GM18526 (cell line): ENCODE results near the gene CEP135.

Experiments
- POLR2A ChIP-seq: IDR thresholded peaks from 3 replicates; pipeline ENCODE4 v1.6.1; 2011; ENCODE audit not compliant: insufficient read length; ENCODE audit errors: extremely low read depth

The CEP135 gene

DNA sequence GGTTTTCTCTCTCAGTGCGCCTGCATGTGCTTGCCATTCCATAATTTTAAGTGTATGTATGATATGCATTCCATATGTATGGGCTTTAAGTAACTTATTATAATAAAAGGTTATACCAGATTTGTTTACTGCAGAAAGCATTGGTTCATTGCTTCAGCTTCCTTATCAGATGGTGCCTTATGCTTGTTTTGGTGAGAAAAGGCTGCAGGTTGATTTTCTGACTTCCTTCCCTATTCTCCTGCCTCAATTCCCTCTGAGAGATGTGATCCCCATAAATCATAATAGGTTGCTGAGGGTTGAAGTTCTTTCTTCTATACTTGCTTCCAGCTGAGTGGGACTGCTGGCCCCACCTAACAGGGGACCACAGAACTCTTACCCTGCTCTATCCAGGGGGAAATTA lies 10.3 kb upstream of the CEP135 start:
- TF ChIP-seq POLR2A: no peak

DNA sequence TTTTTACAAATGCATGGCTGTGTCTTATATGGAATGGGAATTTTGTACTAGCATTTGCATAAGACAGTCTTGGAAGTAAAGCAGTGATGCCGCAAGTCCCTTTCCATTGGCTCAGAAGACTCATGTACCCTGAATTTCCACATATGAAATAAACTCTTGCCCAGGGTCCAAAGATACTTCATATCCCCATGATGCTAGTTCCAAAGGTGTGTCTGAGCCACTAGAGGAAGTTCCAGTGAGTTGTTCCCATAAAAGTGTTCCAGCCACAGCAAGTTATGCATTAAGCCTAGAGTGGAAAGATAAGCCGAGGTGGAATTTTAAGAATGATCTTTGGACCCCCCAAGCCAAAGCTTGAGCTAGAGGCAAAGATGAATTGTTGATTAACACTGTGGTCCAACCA lies 9.3 kb upstream of the CEP135 start:
- no peak for TF ChIP-seq POLR2A

DNA sequence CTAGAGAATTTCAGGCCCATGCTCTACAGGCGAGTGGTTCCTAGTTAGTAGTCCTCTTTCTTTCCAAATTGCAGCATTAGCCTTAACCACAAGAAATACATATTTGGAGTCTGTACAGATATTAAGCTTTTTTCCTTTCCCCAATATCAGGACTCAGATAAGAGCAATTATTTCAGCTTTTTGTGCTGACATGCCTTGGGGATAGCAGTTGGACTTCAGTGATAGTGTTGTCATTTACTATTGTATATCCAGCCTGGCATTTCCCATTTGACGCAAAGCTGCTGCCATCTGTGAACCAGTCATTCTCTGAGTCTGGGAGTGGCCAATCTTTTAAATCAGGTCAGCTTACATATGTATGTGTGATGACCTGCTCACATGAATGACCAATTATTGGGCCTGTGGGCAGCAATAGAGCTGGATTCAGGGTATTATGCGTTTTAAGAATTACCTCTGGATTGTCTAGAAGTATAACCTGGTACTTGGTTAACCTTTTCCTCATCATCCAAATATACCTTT lies 6.8 kb upstream of the CEP135 start:
- TF ChIP-seq POLR2A: no peak

DNA sequence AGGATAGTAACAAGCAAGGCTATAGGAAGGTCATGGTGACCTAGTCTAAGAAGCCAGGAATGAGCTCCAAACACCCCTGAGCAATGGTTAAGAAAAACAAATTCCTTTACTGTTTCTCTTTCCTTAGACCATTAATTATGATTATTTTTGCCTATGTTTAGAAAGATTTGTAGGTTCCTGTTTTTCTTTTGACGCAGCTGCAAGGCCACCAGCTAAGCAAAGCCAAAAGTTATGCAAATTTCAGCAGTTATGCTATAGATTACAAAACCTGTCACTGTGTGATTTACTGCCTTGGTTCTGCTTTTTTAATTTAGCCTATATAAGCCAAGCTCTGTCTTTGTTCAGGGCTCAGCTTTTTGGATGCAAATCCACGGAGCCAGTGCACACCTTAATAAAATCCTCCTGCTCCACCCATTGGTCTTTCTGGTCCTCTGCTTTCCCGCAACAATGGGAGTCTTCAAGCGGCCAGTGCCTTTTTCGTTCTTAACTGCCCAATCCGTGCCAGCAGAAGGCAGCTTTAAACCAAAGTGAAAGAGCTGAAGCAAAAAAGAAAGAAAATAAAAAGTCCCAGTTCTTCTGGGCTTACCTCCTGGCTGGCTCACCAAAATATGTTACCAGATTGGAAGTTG lies 1.4 kb upstream of the CEP135 start:
- no peak for TF ChIP-seq POLR2A

DNA sequence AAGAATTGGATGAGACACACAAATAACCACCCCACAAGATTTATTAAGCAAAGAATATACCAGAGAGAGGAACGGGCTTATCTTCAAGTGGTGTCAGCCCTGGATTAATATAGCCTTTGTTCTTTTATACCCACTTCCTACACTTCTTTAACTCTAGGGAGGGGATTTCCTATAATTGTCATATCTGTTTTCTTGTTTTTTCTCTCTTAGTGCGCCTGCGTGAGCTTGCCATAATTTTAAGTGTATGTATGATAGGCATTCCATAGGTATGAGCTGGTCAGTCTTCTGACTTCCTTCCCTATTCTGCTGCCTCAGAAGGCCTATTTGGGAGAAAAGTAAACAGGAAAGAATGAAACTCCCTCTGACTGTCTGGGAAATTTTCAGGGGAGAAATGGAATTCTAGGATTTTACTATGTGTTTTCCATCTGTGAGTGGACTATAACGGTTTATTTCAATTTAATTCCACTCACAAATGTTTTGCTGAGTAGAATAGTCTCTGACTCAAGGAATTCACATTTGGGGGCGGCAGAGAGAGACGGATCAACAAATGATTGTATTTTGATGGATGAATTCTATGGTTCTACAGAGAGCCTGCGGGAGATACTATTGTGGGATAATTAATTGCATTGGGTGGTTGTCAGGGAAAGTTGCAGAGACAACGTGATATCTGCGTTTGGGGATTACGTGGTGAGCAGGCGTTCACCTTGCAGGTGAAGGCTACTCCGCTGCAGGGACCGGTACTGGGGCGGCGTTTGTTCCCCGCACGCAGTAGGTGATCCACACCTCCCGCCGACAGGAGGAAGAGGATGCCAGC lies 626 bp upstream of the CEP135 start:
- TF ChIP-seq POLR2A: no peak

DNA sequence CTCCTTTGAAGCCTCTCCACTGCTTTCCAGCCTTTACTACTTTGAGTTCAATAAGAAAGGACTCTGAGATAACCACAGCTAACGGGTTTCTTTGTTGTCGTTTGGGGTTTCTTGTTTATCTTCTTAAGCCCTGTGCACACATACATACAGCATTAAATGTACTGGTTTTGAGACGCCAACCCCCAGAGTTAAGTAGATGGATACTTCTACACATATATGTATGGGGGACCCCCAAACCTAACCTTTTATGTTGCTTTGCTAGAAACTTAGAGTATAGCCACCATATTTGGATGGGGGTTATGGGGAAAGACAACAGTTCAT lies 697 bp downstream of the CEP135 start:
- no peak for TF ChIP-seq POLR2A

DNA sequence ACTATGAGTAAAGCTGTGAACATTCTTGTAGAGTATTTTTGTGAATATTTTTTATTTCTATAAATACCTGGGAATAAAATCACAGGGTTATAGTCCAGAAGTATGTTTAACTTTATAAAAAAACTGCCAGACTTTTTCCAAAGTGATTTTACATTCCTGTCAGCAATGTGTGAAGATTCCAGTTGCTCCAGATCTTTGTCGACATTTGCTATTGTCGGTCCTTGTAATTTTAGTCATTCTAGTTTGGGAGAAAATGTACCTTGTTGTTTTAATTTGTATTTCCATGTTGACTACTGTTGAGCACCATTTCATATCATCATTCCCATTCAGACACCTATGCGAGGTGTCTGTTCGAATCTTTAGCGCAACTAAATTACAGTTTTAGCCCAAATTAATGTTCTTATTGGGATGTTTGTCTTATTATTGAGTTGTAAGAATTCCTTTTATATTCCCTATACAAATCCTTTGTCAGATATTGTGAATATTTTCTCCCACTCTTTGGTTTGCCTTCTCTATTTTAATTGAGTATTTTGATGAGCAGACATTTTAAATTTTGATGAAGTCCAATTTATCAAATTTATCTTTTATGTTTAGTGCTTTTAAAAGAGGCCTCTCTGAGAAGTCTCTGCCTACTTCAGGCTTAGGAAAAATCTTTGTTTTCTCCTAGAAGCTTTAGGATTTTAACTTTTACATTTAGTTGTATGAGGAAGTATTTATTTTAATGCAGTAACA lies 2.6 kb downstream of the CEP135 start:
- no peak for TF ChIP-seq POLR2A

DNA sequence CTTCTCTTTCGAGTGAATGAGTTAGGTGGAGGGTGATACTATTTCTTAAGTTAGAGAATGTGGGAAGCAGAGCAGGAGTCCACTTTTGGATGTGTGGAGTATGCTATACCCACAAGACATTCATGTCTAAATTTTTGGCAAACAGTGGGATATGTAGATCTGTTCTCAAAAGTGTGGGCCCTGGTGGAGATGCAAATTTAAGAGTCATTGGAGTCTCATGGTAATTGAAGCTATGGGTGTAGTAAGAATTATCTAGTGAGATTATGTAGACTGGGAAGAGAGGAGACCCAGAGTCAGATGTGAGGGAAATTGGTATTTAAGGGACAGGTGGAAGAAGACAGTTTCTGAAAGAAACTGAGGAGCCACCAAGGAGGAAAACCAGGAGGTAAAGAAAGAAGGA lies 7.0 kb downstream of the CEP135 start:
- no peak for TF ChIP-seq POLR2A

DNA sequence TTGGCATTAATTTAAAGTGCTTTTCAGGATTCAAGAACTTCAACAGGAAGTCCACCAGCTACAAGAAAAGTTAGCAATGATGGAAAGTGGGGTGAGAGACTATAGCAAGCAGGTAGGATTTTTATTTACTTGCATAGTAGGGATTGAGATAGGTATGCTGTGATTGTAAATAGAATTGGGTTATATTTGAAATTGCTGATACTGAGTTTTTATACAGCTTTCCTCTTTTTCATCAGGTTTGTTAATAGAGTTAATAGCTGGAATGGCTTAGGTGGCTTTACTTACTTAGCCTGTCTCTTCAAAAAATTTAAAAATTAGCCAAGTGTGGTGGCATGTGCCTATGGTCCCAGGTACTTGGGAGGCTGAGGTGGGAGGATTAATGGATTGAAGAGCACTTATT lies 10.9 kb downstream of the CEP135 start:
- TF ChIP-seq POLR2A: no peak

DNA sequence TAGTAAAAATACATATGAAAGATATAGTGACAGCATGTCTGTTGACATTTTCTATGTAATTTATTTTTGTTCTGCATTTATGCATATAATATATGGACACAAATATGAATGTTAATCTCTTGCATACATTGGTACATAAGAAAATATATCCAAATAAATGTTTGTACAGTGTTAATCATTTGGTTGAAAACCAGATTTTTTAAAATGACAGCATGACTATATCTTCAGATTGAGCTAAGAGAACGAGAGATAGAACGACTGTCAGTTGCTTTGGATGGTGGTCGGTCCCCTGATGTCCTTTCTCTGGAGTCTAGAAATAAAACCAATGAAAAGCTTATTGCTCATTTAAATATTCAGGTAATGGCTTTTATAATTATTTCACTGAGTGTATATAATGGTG lies 15.3 kb downstream of the CEP135 start:
- TF ChIP-seq POLR2A: no peak

DNA sequence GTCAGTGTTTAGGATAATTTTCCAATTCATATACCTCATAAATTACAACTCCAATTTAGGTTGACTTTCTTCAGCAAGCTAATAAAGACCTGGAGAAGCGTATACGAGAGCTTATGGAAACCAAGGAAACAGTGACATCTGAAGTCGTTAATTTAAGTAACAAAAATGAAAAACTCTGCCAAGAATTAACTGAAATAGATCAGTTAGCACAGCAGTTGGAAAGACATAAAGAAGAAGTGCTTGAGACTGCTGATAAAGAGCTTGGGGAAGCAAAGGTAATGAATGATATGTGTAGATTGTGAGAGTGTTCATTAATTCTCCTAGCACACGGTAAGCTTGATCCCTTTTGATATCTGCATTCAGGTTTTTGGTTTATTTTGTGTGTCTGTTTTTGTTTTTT lies 16.8 kb downstream of the CEP135 start:
- no peak for TF ChIP-seq POLR2A

DNA sequence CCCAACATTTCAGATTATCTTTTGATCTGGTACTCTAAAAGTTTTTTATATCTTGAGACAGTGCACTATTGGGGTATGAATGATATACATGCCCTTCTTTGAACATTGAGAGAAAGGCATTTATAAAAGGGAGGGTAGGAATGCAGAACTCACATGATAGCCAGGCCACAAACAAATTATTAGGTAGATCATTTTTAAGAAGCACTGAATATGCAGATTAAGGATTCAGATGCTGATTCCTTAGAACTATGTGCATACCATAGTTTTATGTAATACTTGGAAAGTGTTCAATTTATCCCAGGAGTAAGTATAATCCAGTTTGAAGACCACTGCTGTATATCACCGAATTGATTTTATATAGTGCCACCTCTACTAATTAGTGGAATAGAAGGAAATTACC lies 18.6 kb downstream of the CEP135 start:
- TF ChIP-seq POLR2A: no peak

DNA sequence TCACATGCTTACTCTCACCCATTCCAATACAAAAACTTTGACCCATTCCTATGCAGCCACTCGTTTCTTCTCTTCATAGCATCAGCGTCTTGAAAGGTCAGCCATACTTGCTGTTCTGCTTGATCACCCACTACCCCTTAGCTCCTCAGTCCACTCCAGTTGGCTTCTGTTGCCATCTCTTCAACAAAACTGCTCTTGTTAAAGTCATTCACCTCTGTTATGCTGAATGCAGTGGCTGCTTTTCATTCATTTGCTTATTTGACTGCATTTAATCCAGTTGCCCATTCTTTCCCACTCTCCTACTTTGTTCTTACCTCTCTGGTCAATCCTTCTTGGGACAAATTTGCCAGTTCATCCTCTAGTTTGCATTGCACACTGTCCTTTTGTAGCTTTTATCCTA lies 24.9 kb downstream of the CEP135 start:
- TF ChIP-seq POLR2A: no peak

DNA sequence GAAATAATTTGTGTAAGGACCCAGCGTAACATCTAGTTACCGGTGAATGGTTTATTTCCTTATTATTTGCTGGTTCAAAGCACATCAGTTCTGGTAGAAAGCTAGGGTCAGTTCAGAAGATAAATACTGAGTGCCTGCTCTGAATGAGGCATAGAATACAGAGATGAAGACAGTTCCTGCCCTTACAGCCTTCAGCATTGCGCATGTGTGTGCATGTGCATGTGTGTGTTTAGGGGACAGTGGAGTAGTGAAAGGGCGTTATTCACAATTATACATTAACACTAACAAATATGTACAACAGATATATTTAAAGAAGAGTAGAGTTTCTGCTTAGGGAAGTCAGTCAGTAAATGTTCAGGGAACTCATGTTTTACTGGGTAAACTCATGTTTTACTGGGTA lies 29.1 kb downstream of the CEP135 start:
- TF ChIP-seq POLR2A: no peak

DNA sequence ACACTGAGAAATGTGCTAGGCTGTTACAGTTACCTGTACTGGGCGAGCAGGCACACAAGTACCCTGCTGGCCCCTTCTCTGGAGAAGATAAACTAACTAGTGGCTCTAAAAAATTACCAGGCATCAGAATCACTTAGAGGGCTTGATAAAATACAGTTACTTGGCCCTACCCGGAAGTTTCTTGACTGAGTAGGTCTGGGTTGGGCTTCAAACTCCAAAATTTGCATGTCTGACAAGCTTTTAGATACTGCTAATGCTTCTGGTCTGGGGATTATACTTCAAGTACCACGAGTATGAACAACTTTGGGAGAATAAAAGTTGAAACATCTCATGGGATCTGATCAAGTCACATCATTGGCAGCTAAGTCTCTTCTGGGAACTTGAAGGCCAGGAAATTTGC lies 30.8 kb downstream of the CEP135 start:
- no peak for TF ChIP-seq POLR2A

DNA sequence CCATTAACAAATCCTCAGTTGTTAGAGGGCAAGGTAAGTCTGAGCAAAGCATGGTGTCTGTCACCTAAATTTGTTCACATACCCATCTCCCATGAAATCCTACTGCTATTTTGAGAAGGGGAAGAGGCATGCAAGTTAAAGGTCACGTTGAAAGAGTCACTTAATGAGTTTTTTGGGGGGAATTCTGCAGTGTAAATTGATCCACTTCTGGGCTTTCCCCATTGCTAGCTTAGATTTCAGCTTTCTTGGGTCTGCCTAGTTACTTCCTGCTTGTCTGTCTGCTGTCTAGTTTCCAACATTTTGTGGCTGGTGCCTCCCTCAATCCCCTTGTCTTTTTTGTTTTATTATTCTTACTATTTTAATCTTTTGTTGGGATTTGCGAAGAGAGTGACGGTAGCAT lies 32.0 kb downstream of the CEP135 start:
- no peak for TF ChIP-seq POLR2A
